BJ (cell line): Measurements from ENCODE around the gene VPS50. TPM values are rescaled to one million over a fixed set of nuclear protein-coding genes. Genes with fewer than 3 reads are reported as not detected.

Source experiments
- CTCF ChIA-PET: fragments of 350-600 bp; formaldehyde crosslinking; extraction: SDS; loops from one replicate; lab custom pipeline; 2021; ENCODE audit warnings: antibody characterized with exemption, inconsistent platforms; lab: Yijun Ruan, JAX
- POLR2A ChIA-PET: fragments of 300-600 bp; sonication (Branson Sonifier 250); formaldehyde crosslinking; extraction: SDS; loops from one replicate; lab custom pipeline; 2021; ENCODE audit warnings: antibody characterized with exemption; lab: Charles Lee
- DNase-seq: peaks from one replicate; pipeline ENCODE4 v3.0.0-alpha.2; 2011; ENCODE audit warnings: low read depth
- H3K27me3 ChIP-seq: 2 replicates; pipeline ENCODE4 v1.6.0; 2011; ENCODE audit warnings: low read length; ENCODE audit not compliant: control insufficient read depth, insufficient read depth
- H3K36me3 ChIP-seq: 2 replicates; pipeline ENCODE4 v1.5.1; 2011; ENCODE audit warnings: low read length; ENCODE audit not compliant: control insufficient read depth, insufficient read depth
- H3K4me3 ChIP-seq: 2 replicates; pipeline ENCODE4 v1.5.1; 2011; ENCODE audit warnings: low read depth, mild to moderate bottlenecking, control low read depth, low read length
- CTCF ChIP-seq: IDR thresholded peaks from 2 replicates; pipeline ENCODE4 v1.5.1; 2011; ENCODE audit warnings: low read depth, mild to moderate bottlenecking, control low read depth, inconsistent platforms, low read length, moderate library complexity; ENCODE audit not compliant: insufficient read depth
- polyA plus RNA-seq: library from polyadenylated mRNA; depleted of rRNA; stranded (reverse); fragments of >200 nt; gene quantifications from 2 replicates; pipeline ENCODE4 v1.2.3, GENCODE V29; 2011

VPS50 gene
- polyA plus RNA-seq, 1 experiment: 10.9 TPM

- POLR2A ChIA-PET: no interaction called here
- no peak for DNase-seq
- CTCF ChIA-PET: no interaction called here
- Histone ChIP-seq H3K27me3 (peaks cover 2% of the 10 kb centered on the region; the same call in 1 of the 2 replicates), H3K4me3 (no peak overlapping the region), H3K36me3 (no peaks in the 10 kb centered on the region)
- no peak for TF ChIP-seq CTCF
Measured at GRCh38 chr7:93211228-93211818, 20.8 kb upstream of the VPS50 start.

- CTCF ChIA-PET: no interaction called here
- DNase-seq: no peak
- Histone ChIP-seq H3K36me3 (no peaks in the 10 kb centered on the region), H3K27me3 (0 out of 2 replicates have a peak, but pooled peaks cover 2% of the 10 kb centered on the region), H3K4me3 (no peak overlapping the region)
- no peak for TF ChIP-seq CTCF
- POLR2A ChIA-PET: no interaction called here
Measured at GRCh38 chr7:93212881-93213280, 19.3 kb upstream of the VPS50 start.

- DNase-seq: no peak
- Histone ChIP-seq H3K36me3 (no peaks in the 10 kb centered on the region), H3K4me3 (no peak overlapping the region), H3K27me3 (no peaks in the 10 kb centered on the region)
- no peak for TF ChIP-seq CTCF
- POLR2A ChIA-PET: no interaction called here
- CTCF ChIA-PET: interaction anchor here (1.6 kb wide), 1 partner anchor 10 kb away, joined by 5 read pairs; no protein-coding TSS in a partner anchor
Measured at GRCh38 chr7:93218997-93219827, 13.0 kb upstream of the VPS50 start.

GRCh38 chr7:93219868-93220267, 12.3 kb upstream of the VPS50 start:
- Histone ChIP-seq H3K27me3 (no peaks in the 10 kb centered on the region), H3K36me3 (no peaks in the 10 kb centered on the region), H3K4me3 (no peak overlapping the region)
- DNase-seq: no peak
- ChIA-PET CTCF (interaction anchor here (1.6 kb wide), 1 partner anchor 9 kb away, joined by 5 read pairs; no protein-coding TSS in a partner anchor), POLR2A (no interaction called here)
- TF ChIP-seq CTCF: no peak

GRCh38 chr7:93226310-93226709, 5.9 kb upstream of the VPS50 start, which contains the start of gene HEPACAM2:
HEPACAM2 (minus strand) TSS chr7:93226469.
- Histone ChIP-seq H3K27me3 (peaks cover 3% of the 10 kb centered on the region; the same call in 1 of the 2 replicates), H3K36me3 (no peaks in the 10 kb centered on the region), H3K4me3 (no peak within 1 kb of the TSS)
- ChIA-PET POLR2A (no interaction called here), CTCF (interaction anchor here (1.0 to 1.6 kb wide), 2 partner anchors 10 to 134 kb away, joined by 3 to 4 read pairs; no protein-coding TSS in a partner anchor)
- no peak for TF ChIP-seq CTCF
- no peak for DNase-seq
